ENCODE data around the gene PIK3R3.

The PIK3R3 gene

GRCh38 chr1:45995298-45995697, 137.1 kb downstream of the PIK3R3 start:
- DNase-seq (ENCODE audit: low read depth in 4 of 4, low spot score in 1 of 4) = no peak

GRCh38 chr1:45994423-45994822, 138.0 kb downstream of the PIK3R3 start:
- no peak for DNase-seq (ENCODE audit: low read depth in 4 of 4, low spot score in 1 of 4)

Measured in stimulated activated CD4-positive, alpha-beta T cell treated with anti-CD3 and anti-CD28 coated beads, Interleukin-1b, Interleukin-23, amount 100 ng/mL, for 24 hours (primary cell).